Stimulated activated CD4-positive, alpha-beta T cell treated with anti-CD3 and anti-CD28 coated beads, Interleukin-1b, Interleukin-23, amount 100 ng/mL, for 24 hours (primary cell): Measurements from ENCODE around the gene CCDC192.
"Not testable (repeated sequence)": the region's sequence is repeated elsewhere in the genome, so short reads cannot be mapped to it uniquely, and the experiment has no call there.

Experiments used
- DNase-seq, 4 experiments: peaks; one replicate each; pipeline ENCODE4 v3.0.0-alpha.2; 2020; ENCODE audit warnings: low read depth in 4 of 4, low spot score in 1 of 4

Gene CCDC192

GRCh38 chr5:127697894-127698600, 5.1 kb upstream of the CCDC192 start:
- DNase-seq, result no peak

GRCh38 chr5:127699416-127699815, 3.8 kb upstream of the CCDC192 start:
- no peak for DNase-seq

- no peak for DNase-seq
Measured at GRCh38 chr5:127700237-127700766, 2.9 kb upstream of the CCDC192 start.

DNA sequence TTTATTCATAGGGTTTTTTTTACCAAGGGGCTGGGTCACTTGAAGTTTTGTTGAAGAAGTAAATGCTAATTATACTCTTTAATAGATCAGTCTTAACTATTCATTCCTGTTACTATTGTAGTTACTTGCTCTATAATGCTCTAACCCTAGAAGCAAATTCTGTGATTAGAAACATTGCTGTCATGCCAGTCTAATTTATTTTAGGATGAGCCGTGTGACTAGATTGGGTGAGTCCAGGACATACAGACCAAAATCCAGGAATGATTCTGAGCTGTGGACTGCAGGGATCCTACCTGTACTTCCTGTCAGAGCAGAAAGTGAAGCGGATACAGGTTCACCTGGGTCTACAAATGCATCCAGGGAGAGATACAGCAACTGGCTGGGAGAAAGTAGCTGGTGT, 757 bp upstream of the CCDC192 start:
- DNase-seq, result no peak

GRCh38 chr5:127705120-127705892, 2.1 kb downstream of the CCDC192 start:
- DNase-seq, result no peak

GRCh38 chr5:127706691-127707090, 3.5 kb downstream of the CCDC192 start:
- DNase-seq, result no peak

DNA sequence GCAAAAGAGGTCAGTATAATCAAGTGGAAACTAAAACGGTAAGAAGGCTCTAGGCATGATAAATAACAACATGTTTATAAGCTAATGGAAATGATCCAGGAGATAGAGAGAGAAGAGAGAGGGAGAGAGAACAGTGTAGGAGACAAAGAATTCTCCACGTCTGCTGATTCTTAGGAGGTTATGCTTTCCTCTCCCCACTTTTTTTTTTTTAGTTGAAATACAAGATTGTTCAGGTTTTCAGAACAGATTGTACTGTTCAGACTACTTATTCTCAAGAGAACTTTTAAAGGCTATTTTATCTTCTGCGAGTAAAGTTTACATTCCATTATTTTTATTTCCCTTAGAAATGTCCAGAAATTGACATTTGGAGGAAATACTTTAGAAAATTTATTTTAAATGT, 4.0 kb downstream of the CCDC192 start:
- no peak for DNase-seq

DNA sequence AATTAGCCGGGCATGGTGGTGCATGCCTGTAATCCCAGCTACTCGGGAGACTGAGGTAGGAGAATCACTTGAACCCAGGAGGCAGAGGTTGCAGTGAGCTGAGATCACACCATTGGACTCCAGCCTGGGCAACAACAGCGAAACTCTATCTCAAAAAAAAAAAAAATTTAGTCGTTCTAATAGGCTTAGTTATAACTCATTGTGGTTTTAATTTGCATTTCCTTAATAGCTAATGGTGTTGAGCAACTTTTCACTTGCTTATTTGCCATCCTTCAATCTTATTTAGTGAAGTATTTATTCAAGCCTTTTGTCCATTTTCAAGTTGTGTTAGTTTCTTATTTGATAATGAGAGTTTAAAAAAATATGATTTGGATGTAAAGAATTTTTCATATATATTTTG, 9.9 kb downstream of the CCDC192 start:
- not testable (repeated sequence) for DNase-seq

DNA sequence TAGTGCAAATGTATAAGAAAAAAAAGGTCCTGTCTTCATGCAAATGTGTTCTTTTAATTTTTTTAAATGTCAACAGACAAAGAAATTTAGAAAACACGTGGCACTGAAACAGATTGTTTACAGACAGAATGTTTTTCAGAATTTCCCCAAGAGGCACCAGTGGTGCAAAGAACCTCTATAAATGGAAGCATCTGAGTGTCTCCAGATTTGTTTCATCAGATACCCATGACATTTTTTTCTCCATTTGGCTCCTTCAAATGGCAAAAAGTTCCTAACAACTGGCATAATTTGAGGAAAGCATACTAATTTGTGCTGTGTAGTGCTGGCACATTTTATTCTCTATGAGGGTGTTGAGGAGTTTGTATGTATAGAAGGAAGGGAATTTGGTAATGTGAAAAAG, 15.0 kb downstream of the CCDC192 start:
- DNase-seq, result no peak

DNA sequence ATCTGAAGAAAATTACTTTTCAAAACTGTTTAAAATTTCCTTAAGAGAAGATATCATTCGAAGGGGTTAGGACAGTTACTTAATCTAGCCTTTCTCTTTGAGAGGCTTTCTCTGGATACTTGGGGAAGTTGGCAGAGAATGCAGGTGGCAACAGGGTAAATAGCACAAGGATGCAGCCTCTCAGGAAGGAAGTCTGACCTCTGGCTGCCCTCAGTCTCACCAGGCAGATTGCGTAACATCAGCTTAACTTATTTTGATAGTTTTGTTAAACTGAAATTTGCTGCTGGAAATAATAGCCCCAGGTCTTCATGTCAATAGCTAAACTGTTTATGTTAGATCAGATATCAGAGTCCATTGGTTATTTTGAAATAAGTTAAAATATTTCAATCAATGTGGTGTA, 20.4 kb downstream of the CCDC192 start:
- no peak for DNase-seq

GRCh38 chr5:127725673-127726072, 22.5 kb downstream of the CCDC192 start:
- no peak for DNase-seq

GRCh38 chr5:127732963-127733362, 29.8 kb downstream of the CCDC192 start:
- no peak for DNase-seq

GRCh38 chr5:127739348-127739747, 36.2 kb downstream of the CCDC192 start:
- DNase-seq, result not testable (repeated sequence)

GRCh38 chr5:127739807-127740384, 36.7 kb downstream of the CCDC192 start:
- no peak for DNase-seq

- DNase-seq, result no peak
Measured at GRCh38 chr5:127741412-127741811, 38.2 kb downstream of the CCDC192 start.

DNA sequence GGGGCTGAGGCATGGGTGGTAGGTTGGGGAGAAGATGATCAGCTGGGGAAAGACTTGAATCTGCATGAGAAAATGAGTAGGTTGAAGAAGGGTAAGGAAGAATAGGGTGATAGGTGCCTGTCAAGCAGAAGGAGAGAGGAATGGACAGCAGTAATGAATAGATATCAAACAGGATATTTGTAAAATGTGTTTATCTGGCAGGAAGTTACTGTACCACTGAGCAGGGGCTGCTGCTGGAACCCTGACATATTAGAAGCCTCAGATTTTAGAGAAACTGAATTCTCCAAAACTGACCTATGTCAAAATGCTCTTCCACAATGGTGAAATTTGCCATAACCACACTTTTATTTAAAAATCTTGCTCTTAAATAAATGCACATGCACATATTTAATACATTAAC, 41.0 kb downstream of the CCDC192 start:
- DNase-seq, result no peak

- no peak for DNase-seq
Measured at GRCh38 chr5:127746756-127747155, 43.6 kb downstream of the CCDC192 start.

DNA sequence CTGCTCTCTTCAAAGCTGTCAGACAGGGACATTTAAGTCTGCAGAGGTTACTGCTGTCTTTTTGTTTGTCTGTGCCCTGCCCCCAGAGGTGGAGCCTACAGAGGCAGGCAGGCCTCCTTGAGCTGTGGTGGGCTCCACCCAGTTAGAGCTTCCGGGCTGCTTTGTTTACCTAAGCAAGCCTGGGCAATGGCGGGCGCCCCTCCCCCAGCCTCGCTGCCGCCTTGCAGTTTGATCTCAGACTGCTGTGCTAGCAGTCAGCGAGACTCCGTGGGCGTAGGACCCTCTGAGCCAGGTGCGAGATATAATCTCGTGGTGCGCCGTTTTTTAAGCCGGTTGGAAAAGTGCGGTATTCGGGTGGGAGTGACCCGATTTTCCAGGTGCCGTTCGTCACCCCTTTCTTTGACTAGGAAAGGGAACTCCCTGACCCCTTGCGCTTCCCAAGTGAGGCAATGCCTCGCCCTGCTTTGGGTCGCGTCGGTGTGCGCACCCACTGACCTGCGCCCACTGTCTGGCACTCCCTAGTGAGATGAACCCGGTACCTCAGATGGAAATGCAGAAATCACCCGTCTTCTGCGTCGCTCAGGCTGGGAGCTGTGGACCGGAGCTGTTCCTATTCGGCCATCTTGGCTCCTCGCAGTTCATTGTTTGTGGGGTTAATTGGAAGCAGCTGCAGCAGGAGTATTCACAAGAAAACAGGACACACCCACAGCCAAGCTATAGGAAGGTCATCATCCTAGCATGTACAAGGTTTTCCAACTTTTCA, 49.5 kb downstream of the CCDC192 start:
- DNase-seq, result not testable (repeated sequence)

DNA sequence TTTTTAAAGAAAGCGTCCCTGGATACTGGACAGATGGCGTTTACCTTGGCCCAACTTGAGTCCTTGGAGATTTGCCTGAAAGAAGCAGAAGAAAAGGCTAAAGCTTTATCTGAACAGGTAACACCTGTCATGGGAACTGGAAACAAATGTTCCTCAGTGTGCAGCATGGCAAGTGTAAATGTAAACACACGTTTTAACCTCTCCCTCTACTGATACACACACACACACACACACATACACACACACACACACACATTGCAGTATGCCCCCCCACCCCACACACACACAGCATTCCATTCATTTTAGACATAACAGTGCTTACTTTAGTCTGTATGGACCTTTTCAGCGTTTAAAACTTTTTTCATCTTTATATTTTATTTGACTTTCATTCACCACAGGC, 51.1 kb downstream of the CCDC192 start:
- no peak for DNase-seq

GRCh38 chr5:127754706-127755105, 51.5 kb downstream of the CCDC192 start:
- no peak for DNase-seq

GRCh38 chr5:127757576-127757975, 54.4 kb downstream of the CCDC192 start:
- no peak for DNase-seq
